Inflammatory macrophage treated with lipopolysaccharide for 1 hour (primary cell): ENCODE data around the gene MAPKBP1.

Experiments
- DNase-seq, 2 donors: peaks; one replicate each; pipeline ENCODE4 v3.0.0-alpha.2; 2020 to 2022

Gene MAPKBP1

GRCh38 chr15:41782371-41783282 lies 8.3 kb downstream of the MAPKBP1 start:
- DNase-seq, result no peak

- DNase-seq, result no peak
These were observed 9.0 kb downstream of the MAPKBP1 start for GRCh38 chr15:41783296-41783695.

- no peak for DNase-seq
These were observed 14.0 kb downstream of the MAPKBP1 start for GRCh38 chr15:41788262-41788661.

- no peak for DNase-seq
These were observed 15.0 kb downstream of the MAPKBP1 start for GRCh38 chr15:41789236-41789635.

- DNase-seq, result no peak
These were observed 15.4 kb downstream of the MAPKBP1 start for GRCh38 chr15:41789662-41790061.

GRCh38 chr15:41790169-41790568 lies 15.9 kb downstream of the MAPKBP1 start:
- DNase-seq, result no peak

- DNase-seq, result peak in 1 of 2 donors; percentile 38
These were observed 16.7 kb downstream of the MAPKBP1 start for GRCh38 chr15:41790756-41791546.

GRCh38 chr15:41791547-41791937 lies 17.3 kb downstream of the MAPKBP1 start:
- no peak for DNase-seq

- DNase-seq, result no peak
These were observed 17.8 kb downstream of the MAPKBP1 start for GRCh38 chr15:41792000-41792637.

- no peak for DNase-seq
These were observed 19.8 kb downstream of the MAPKBP1 start for GRCh38 chr15:41794081-41794480.

GRCh38 chr15:41795996-41796856 lies 21.9 kb downstream of the MAPKBP1 start:
- DNase-seq, result no peak

GRCh38 chr15:41797201-41797944 lies 23.1 kb downstream of the MAPKBP1 start:
- peak; percentile 35 to 76 for DNase-seq

- DNase-seq, result no peak
These were observed 24.6 kb downstream of the MAPKBP1 start for GRCh38 chr15:41798607-41799487.

GRCh38 chr15:41799488-41799805 lies 25.2 kb downstream of the MAPKBP1 start:
- DNase-seq, result no peak

GRCh38 chr15:41801185-41801584 lies 26.9 kb downstream of the MAPKBP1 start:
- DNase-seq, result no peak

GRCh38 chr15:41801850-41802455 lies 27.7 kb downstream of the MAPKBP1 start:
- DNase-seq, result no peak

GRCh38 chr15:41804361-41804760 lies 30.1 kb downstream of the MAPKBP1 start:
- DNase-seq, result no peak

- DNase-seq, result no peak
These were observed 30.8 kb downstream of the MAPKBP1 start for GRCh38 chr15:41804916-41805666.

GRCh38 chr15:41805711-41806110 lies 31.4 kb downstream of the MAPKBP1 start:
- DNase-seq, result no peak
